CD4-positive, CD25-positive, alpha-beta regulatory T cell (primary cell): ENCODE data around the gene CCDC73. TPM values are rescaled to one million over a fixed set of nuclear protein-coding genes. Genes with fewer than 3 reads are reported as not detected.
"Not testable (repeated sequence)": the region's sequence is repeated elsewhere in the genome, so short reads cannot be mapped to it uniquely, and the experiment has no call there.

Source experiments
- ATAC-seq, 2 donors: fragments of 150-1000 bp; cut with Tn5 transposase; one replicate each; pipeline ENCODE4 v1.10.0; 2021; ENCODE audit warnings: low read depth in 2 of 2, moderate number of reproducible peaks in 2 of 2, moderate library complexity in 1 of 2
- DNase-seq, 3 donors: peaks; one replicate each; pipeline versions ENCODE4 v3.0.0 to v3.0.0-alpha.2; 2012 to 2022; ENCODE audit warnings: mixed read lengths in 1 of 3
- H3K27ac ChIP-seq: one replicate; pipeline ENCODE4 v1.7.0; 2013; ENCODE audit warnings: mild to moderate bottlenecking, low read length; ENCODE audit not compliant: insufficient read depth, poor library complexity, severe bottlenecking
- H3K27me3 ChIP-seq: one replicate; pipeline ENCODE4 v1.7.0; 2013; ENCODE audit warnings: low read length; ENCODE audit not compliant: control insufficient read depth, insufficient read depth
- H3K36me3 ChIP-seq: one replicate; pipeline ENCODE4 v1.7.0; 2013; ENCODE audit warnings: mild to moderate bottlenecking, low read length, moderate library complexity; ENCODE audit not compliant: control insufficient read depth, insufficient read depth
- H3K4me1 ChIP-seq: 2 replicates; pipeline ENCODE4 v1.7.0; 2013; ENCODE audit warnings: mild to moderate bottlenecking, low read length; ENCODE audit not compliant: insufficient read depth, control insufficient read depth, poor library complexity, severe bottlenecking
- H3K4me3 ChIP-seq: one replicate; pipeline ENCODE4 v1.7.0; 2013; ENCODE audit warnings: low read depth, mild to moderate bottlenecking, low read length, moderate library complexity
- H3K9me3 ChIP-seq, 2 experiments: 1 replicate in 1 of 2; 2 replicates in 1 of 2; pipeline ENCODE4 v1.7.0; 2013; ENCODE audit warnings: low read length in 2 of 2, mild to moderate bottlenecking in 1 of 2, moderate library complexity in 1 of 2; ENCODE audit not compliant: control insufficient read depth in 2 of 2
- H3K27ac Mint-ChIP-seq, 3 donors: one replicate each; pipeline ENCODE4 v1.8.0; 2020 to 2022; ENCODE audit warnings: mild to moderate bottlenecking in 3 of 3, mixed read lengths in 3 of 3, moderate library complexity in 2 of 3
- H3K27me3 Mint-ChIP-seq: one replicate; pipeline ENCODE4 v1.8.0; 2022; ENCODE audit warnings: mild to moderate bottlenecking, mixed read lengths
- H3K36me3 Mint-ChIP-seq: one replicate; pipeline ENCODE4 v1.8.0; 2020; ENCODE audit warnings: mixed read lengths
- H3K4me1 Mint-ChIP-seq, 4 donors: one replicate each; pipeline ENCODE4 v1.8.0; 2020 to 2022; ENCODE audit warnings: mixed read lengths in 4 of 4, mild to moderate bottlenecking in 1 of 4
- H3K4me3 Mint-ChIP-seq, 4 donors: one replicate each; pipeline ENCODE4 v1.8.0; 2020 to 2022; ENCODE audit warnings: mild to moderate bottlenecking in 4 of 4, mixed read lengths in 4 of 4, moderate library complexity in 3 of 4
- H3K9me3 Mint-ChIP-seq, 7 donors: one replicate each; pipeline ENCODE4 v1.8.0; 2020 to 2022; ENCODE audit warnings: mixed read lengths in 7 of 7, mild to moderate bottlenecking in 3 of 7, moderate library complexity in 2 of 7
- polyA plus RNA-seq, 4 donors: library from polyadenylated mRNA; unstranded; fragments of 300-500 nt; fragmentation: Illumina TruSeq; gene quantifications; one replicate each; pipeline ENCODE4 v1.2.3, GENCODE V29; 2021
- total RNA-seq: library from RNA; stranded (reverse); gene quantifications from one replicate; pipeline ENCODE4 v1.2.3, GENCODE V29; 2022

Gene CCDC73
- total and polyA plus RNA-seq, 5 donors from 2014 or later, result 0.03 TPM; not detected in 4

GRCh38 chr11:32830796-32831195 is 36.3 kb upstream of the CCDC73 start:
- Histone ChIP-seq H3K9me3 (no peaks in the 10 kb centered on the region), H3K27me3 (peaks cover 13% of the 10 kb centered on the region), H3K36me3 (no peaks in the 10 kb centered on the region), H3K4me3 (peak overlapping the region; percentile 31), H3K4me1 (peaks cover 14% of the 10 kb centered on the region), H3K27ac (no peak overlapping the region)
- peaks cover 2 to 14% (median 8%) of the 10 kb centered on the region in 4 donors for H3K4me1 Mint-ChIP-seq
- H3K27ac Mint-ChIP-seq, result no peak overlapping the region
- H3K4me3 Mint-ChIP-seq, result peak overlapping the region; percentile 55 to 58 (median 56)
- no peaks in the 10 kb centered on the region for H3K9me3 Mint-ChIP-seq
- no peaks in the 10 kb centered on the region for H3K36me3 Mint-ChIP-seq
- DNase-seq (no peak), ATAC-seq (no peak)
- H3K27me3 Mint-ChIP-seq, result peaks cover 21% of the 10 kb centered on the region

DNA sequence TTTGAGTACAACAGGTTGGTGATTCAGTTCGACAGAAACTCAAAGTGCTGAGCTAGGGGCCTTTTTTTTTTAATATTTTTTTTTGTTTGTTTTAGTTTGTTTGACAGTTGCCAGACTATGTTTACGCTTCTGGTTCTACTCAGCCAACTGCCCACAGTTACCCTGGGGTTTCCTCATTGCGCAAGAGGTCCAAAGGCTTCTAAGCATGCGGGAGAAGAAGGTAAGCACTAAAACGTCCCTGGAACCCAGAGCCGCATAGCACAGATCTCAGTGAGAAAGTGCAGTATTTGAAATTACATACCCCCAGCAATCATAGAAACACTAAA is 35.9 kb upstream of the CCDC73 start:
- Mint-ChIP-seq H3K4me3 (peak overlapping the region; percentile 55 to 58 (median 56)), H3K27me3 (peaks cover 21% of the 10 kb centered on the region), H3K9me3 (no peaks in the 10 kb centered on the region), H3K36me3 (no peaks in the 10 kb centered on the region), H3K4me1 (peaks cover 2 to 14% (median 8%) of the 10 kb centered on the region in 4 donors), H3K27ac (no peak overlapping the region)
- ATAC-seq (no peak), DNase-seq (no peak)
- H3K4me3 ChIP-seq, result peak overlapping the region; percentile 31
- peaks cover 14% of the 10 kb centered on the region for H3K4me1 ChIP-seq
- H3K27me3 ChIP-seq, result peaks cover 13% of the 10 kb centered on the region
- H3K9me3 ChIP-seq, result no peaks in the 10 kb centered on the region
- H3K36me3 ChIP-seq, result no peaks in the 10 kb centered on the region
- H3K27ac ChIP-seq, result no peak overlapping the region

GRCh38 chr11:32829680-32830412 is 35.4 kb upstream of the CCDC73 start, which contains the start of gene PRRG4:
TSS of gene PRRG4 (plus strand) at chr11:32829927. CDS start at chr11:32830530, 603 bp downstream.
- peaks cover 21% of the 10 kb centered on the region for H3K27me3 Mint-ChIP-seq
- H3K4me3 Mint-ChIP-seq, result peak within 1 kb of the TSS; percentile 78 to 91 (median 84)
- H3K9me3 Mint-ChIP-seq, result no peaks in the 10 kb centered on the region

DNA sequence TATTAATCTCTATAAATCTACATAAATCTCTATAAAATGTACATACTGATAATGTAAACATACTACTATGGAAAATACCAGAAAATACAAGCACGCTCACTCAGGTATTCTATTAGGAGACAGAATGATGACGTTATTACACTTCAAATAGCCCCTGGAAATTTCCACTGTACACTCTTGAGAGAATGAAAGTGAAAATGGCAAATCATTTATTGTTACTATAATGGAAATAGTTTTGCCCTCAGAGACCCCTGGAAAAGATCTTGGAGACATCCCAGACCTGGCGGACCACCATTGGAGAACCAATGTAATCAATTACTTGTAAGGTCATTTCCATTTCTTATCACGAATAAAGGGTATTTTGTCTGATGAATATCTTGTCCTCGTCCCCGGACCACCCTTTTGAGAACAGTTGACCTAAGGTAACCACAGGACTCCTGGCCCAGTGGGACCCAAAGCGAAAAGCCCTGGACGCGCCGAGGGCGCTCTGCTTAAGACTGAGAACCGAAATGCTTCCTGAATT is 34.8 kb upstream of the CCDC73 start:
- H3K27me3 ChIP-seq, result peaks cover 13% of the 10 kb centered on the region
- ATAC-seq (no peak), DNase-seq (peak in 1 of 3 donors; percentile 54)
- no peaks in the 10 kb centered on the region for H3K36me3 ChIP-seq
- Mint-ChIP-seq H3K27me3 (peaks cover 21% of the 10 kb centered on the region), H3K4me3 (peak overlapping the region; percentile 78 to 91 (median 84)), H3K36me3 (no peaks in the 10 kb centered on the region), H3K27ac (no peak overlapping the region), H3K9me3 (no peaks in the 10 kb centered on the region), H3K4me1 (peaks cover 2 to 14% (median 8%) of the 10 kb centered on the region in 4 donors)
- H3K27ac ChIP-seq, result no peak overlapping the region
- H3K9me3 ChIP-seq, result no peaks in the 10 kb centered on the region
- peaks cover 14% of the 10 kb centered on the region for H3K4me1 ChIP-seq
- peak overlapping the region; percentile 56 for H3K4me3 ChIP-seq

More at GRCh38 chr11:32829680-32830412, 35.4 kb upstream of the CCDC73 start, which contains the start of gene PRRG4:
- H3K36me3 Mint-ChIP-seq, result no peaks in the 10 kb centered on the region
- no peaks in the 10 kb centered on the region for H3K9me3 ChIP-seq
- H3K27ac Mint-ChIP-seq, result no peak within 1 kb of the TSS
- DNase-seq (peak in 2 of 3 donors; percentile 2 to 72), ATAC-seq (peak; percentile 18 to 55)
- H3K4me3 ChIP-seq, result peak within 1 kb of the TSS; percentile 56
- peaks cover 13% of the 10 kb centered on the region for H3K27me3 ChIP-seq
- peaks cover 14% of the 10 kb centered on the region for H3K4me1 ChIP-seq
- H3K27ac ChIP-seq, result no peak within 1 kb of the TSS
- no peaks in the 10 kb centered on the region for H3K36me3 ChIP-seq
- peaks cover 2 to 14% (median 8%) of the 10 kb centered on the region in 4 donors for H3K4me1 Mint-ChIP-seq

GRCh38 chr11:32827276-32827675 is 32.8 kb upstream of the CCDC73 start:
- Mint-ChIP-seq H3K4me1 (peaks cover 2 to 14% (median 8%) of the 10 kb centered on the region in 4 donors), H3K9me3 (peaks cover 0 to 3% (median 0%) of the 10 kb centered on the region in 7 donors), H3K27ac (no peak overlapping the region), H3K36me3 (no peaks in the 10 kb centered on the region), H3K27me3 (peaks cover 15% of the 10 kb centered on the region), H3K4me3 (no peak overlapping the region)
- H3K4me3 ChIP-seq, result no peak overlapping the region
- H3K27ac ChIP-seq, result no peak overlapping the region
- no peaks in the 10 kb centered on the region for H3K36me3 ChIP-seq
- ATAC-seq (no peak), DNase-seq (no peak)
- peaks cover 14% of the 10 kb centered on the region for H3K4me1 ChIP-seq
- peaks cover 11% of the 10 kb centered on the region for H3K27me3 ChIP-seq
- no peaks in the 10 kb centered on the region for H3K9me3 ChIP-seq

DNA sequence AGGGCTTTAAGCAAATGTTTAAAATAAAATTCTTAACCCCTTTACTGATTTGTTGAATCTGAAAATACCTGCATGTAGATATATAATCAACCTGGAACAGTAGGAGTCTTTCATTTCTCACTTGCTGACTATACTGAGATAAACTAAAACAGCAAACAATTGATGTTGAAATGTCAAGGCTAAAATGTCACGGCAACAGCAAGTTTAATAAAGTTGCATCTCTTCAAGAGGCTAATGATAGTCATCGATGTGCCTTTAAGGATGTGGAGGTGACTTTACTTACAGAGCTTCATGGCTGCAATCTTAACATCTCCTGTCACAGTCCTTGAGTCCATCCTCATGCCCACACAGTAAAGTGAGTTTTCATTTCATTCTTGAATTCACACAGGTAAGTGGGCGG is 31.7 kb upstream of the CCDC73 start:
- H3K36me3 Mint-ChIP-seq, result no peaks in the 10 kb centered on the region
- H3K4me1 Mint-ChIP-seq, result peaks cover 2 to 17% (median 7%) of the 10 kb centered on the region in 4 donors
- no peaks in the 10 kb centered on the region for H3K9me3 ChIP-seq
- H3K4me3 ChIP-seq, result no peak overlapping the region
- DNase-seq, result no peak
- peaks cover 14% of the 10 kb centered on the region for H3K4me1 ChIP-seq
- no peak for ATAC-seq
- peaks cover 10% of the 10 kb centered on the region for H3K27me3 Mint-ChIP-seq
- H3K27ac Mint-ChIP-seq, result no peak overlapping the region
- H3K27me3 ChIP-seq, result peaks cover 7% of the 10 kb centered on the region
- peaks cover 0 to 3% (median 0%) of the 10 kb centered on the region in 7 donors for H3K9me3 Mint-ChIP-seq
- no peak overlapping the region for H3K27ac ChIP-seq
- H3K4me3 Mint-ChIP-seq, result no peak overlapping the region
- no peaks in the 10 kb centered on the region for H3K36me3 ChIP-seq

DNA sequence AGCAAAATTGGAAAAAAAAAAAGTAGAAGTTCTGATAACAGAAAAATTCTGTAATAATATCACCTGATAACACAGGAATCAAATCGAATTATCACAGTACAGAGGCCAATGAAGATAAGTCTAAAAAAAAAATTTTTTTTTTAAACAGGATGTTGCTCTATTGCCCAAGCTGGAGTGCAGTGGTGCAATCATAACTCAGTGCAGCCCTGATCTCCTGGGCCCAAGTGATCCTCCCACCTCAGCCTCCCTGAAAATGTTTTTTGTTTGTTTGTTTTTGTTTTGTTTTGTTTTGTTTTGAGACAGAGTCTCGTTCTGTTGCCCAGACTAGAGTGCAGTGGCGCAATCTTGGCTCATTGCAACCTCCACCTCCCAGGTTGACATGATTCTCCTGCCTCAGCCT is 29.2 kb upstream of the CCDC73 start:
- H3K9me3 Mint-ChIP-seq, H3K4me3 Mint-ChIP-seq, H3K36me3 ChIP-seq, H3K27me3 ChIP-seq, H3K27me3 Mint-ChIP-seq, H3K36me3 Mint-ChIP-seq, H3K4me3 ChIP-seq, H3K9me3 ChIP-seq, H3K4me1 Mint-ChIP-seq, H3K4me1 ChIP-seq, DNase-seq, H3K27ac Mint-ChIP-seq, ATAC-seq, H3K27ac ChIP-seq: not testable (repeated sequence)
